PC-9 (cell line): ENCODE data around the gene VHLL. TPM values are rescaled to one million over a fixed set of nuclear protein-coding genes. Genes with fewer than 3 reads are reported as not detected.
A peak's percentile ranks its signal among the peaks of the same experiment; 100 is the strongest.

Experiments
- BruUV-seq: library from RNA; stranded (reverse); fragments of 400-500 nt; replicated peaks from 2 replicates; lab custom pipeline; 2021; lab: Mats Ljungman, UMichigan
- CTCF ChIA-PET: fragments of 300-600 bp; sonication (Branson Sonifier 250); formaldehyde crosslinking; loops from one replicate; lab custom pipeline; 2022; ENCODE audit warnings: antibody characterized with exemption; lab: Charles Lee
- POLR2A ChIA-PET: fragments of 300-600 bp; sonication (Branson Sonifier 250); formaldehyde crosslinking; loops from one replicate; lab custom pipeline; 2022; ENCODE audit warnings: antibody characterized with exemption; ENCODE audit not compliant: unreplicated experiment; lab: Charles Lee
- DNase-seq, 2 experiments: peaks; one replicate each; pipeline versions ENCODE4 v3.0.0 to v3.0.0-alpha.2; 2015 to 2022; ENCODE audit warnings: mixed read lengths in 1 of 2
- H2AFZ ChIP-seq: fragments of 200-600 bp; sonication (generic); 2 replicates; pipeline ENCODE4 v1.8.1; 2017; ENCODE audit warnings: antibody characterized with exemption
- H3F3A ChIP-seq: fragments of 200-600 bp; sonication (generic); 2 replicates; pipeline ENCODE4 v1.8.1; 2017; ENCODE audit warnings: antibody characterized with exemption, mild to moderate bottlenecking, low read depth; ENCODE audit not compliant: insufficient read depth
- H3K27ac ChIP-seq: fragments of 200-600 bp; sonication (generic); 2 replicates; pipeline ENCODE4 v1.6.1; 2016; ENCODE audit warnings: mixed run types
- H3K27me3 ChIP-seq: fragments of 200-600 bp; sonication (generic); 2 replicates; pipeline ENCODE4 v1.6.1; 2016; ENCODE audit warnings: low read depth, mixed run types; ENCODE audit not compliant: insufficient read depth
- H3K36me3 ChIP-seq: fragments of 200-600 bp; sonication (generic); 2 replicates; pipeline ENCODE4 v1.6.1; 2016; ENCODE audit warnings: low read depth, mixed run types
- H3K4me1 ChIP-seq: fragments of 200-600 bp; sonication (generic); replicated peaks from 2 replicates; pipeline ENCODE4 v1.6.1; 2016; ENCODE audit warnings: mixed run types; ENCODE audit not compliant: insufficient read depth
- H3K4me2 ChIP-seq: fragments of 200-600 bp; sonication (generic); 2 replicates; pipeline ENCODE4 v1.6.1; 2017; ENCODE audit warnings: mixed run types
- H3K4me3 ChIP-seq: fragments of 200-600 bp; sonication (generic); 2 replicates; pipeline ENCODE4 v1.6.1; 2016; ENCODE audit warnings: mixed run types
- H3K79me2 ChIP-seq: fragments of 200-600 bp; sonication (generic); 2 replicates; pipeline ENCODE4 v1.6.1; 2017; ENCODE audit warnings: low read depth, mixed run types
- H3K9me2 ChIP-seq: fragments of 200-600 bp; sonication (generic); 2 replicates; pipeline ENCODE4 v1.8.1; 2017; ENCODE audit warnings: mild to moderate bottlenecking; ENCODE audit not compliant: insufficient read depth
- H3K9me3 ChIP-seq: fragments of 200-600 bp; sonication (generic); 2 replicates; pipeline ENCODE4 v1.8.1; 2016; ENCODE audit warnings: low read depth; ENCODE audit not compliant: insufficient read depth
- H4K20me1 ChIP-seq: fragments of 200-600 bp; sonication (generic); 2 replicates; pipeline ENCODE4 v1.8.1; 2017; ENCODE audit not compliant: insufficient read depth
- CTCF ChIP-seq: fragments of 200-600 bp; sonication (generic); conservative IDR thresholded peaks from 2 replicates; pipeline ENCODE4 v1.6.1; 2017; ENCODE audit warnings: mixed run types, antibody characterized with exemption, mild to moderate bottlenecking, moderate library complexity
- EZH2 ChIP-seq: fragments of 200-600 bp; sonication (generic); IDR thresholded peaks from 2 replicates; pipeline ENCODE4 v1.8.0; 2017; ENCODE audit warnings: antibody characterized with exemption, low read depth
- intact Hi-C: fragments of 100-400 bp; cut with micrococcal nuclease; formaldehyde crosslinking; loops from one replicate; pipeline ENCODE4 v1.10.0; 2022; ENCODE audit not compliant: unreplicated experiment
- total RNA-seq: library from RNA; stranded (reverse); gene quantifications from 2 replicates; pipeline ENCODE4 v1.2.3, GENCODE V29; 2021

Gene VHLL
- total RNA-seq, 1 experiment from 2014 or later = not detected

- no peak overlapping the region for H3K4me2 ChIP-seq
- CTCF ChIA-PET = no interaction called here
- no peak for TF ChIP-seq EZH2
- no peak for TF ChIP-seq CTCF
- no TSS peak for BruUV-seq
- peaks cover 4% of the 10 kb centered on the region; the same call in 1 of the 2 replicates for H3F3A ChIP-seq
- H4K20me1 ChIP-seq = peaks cover 9% of the 10 kb centered on the region; the same call in 1 of the 2 replicates
- no peaks in the 10 kb centered on the region for H3K9me3 ChIP-seq
- H3K27me3 ChIP-seq = no peaks in the 10 kb centered on the region
- H3K36me3 ChIP-seq = peaks cover 34% of the 10 kb centered on the region
- peak; percentile 45 to 46 for DNase-seq
- no peaks in the 10 kb centered on the region for H3K79me2 ChIP-seq
- H3K4me3 ChIP-seq = no peak overlapping the region
- intact Hi-C loops = no loop called here
- H3K9me2 ChIP-seq = no peaks in the 10 kb centered on the region
- POLR2A ChIA-PET = interaction anchor here (0.6 to 1.0 kb wide), 3 partner anchors 33 to 247 kb away, joined by 3 to 5 read pairs (median 3); partner anchors contain the start of genes GLMP and SLC25A44
- no peaks in the 10 kb centered on the region for H3K4me1 ChIP-seq
- H3K27ac ChIP-seq = no peak overlapping the region
- no peak overlapping the region for H2AFZ ChIP-seq
Observed at GRCh38 chr1:156262461-156263287, 36.4 kb downstream of the VHLL start.

GRCh38 chr1:156260896-156261295 lies 38.2 kb downstream of the VHLL start:
- no TSS peak for BruUV-seq
- ChIA-PET CTCF (no interaction called here), POLR2A (no interaction called here)
- peaks cover 25% of the 10 kb centered on the region for H3K36me3 ChIP-seq
- no peaks in the 10 kb centered on the region for H3K4me1 ChIP-seq
- peaks cover 4% of the 10 kb centered on the region; the same call in 1 of the 2 replicates for H3F3A ChIP-seq
- H3K4me3 ChIP-seq = no peak overlapping the region
- H3K4me2 ChIP-seq = no peak overlapping the region
- H3K27me3 ChIP-seq = no peaks in the 10 kb centered on the region
- H3K79me2 ChIP-seq = no peaks in the 10 kb centered on the region
- H2AFZ ChIP-seq = no peak overlapping the region
- H3K9me3 ChIP-seq = no peaks in the 10 kb centered on the region
- H3K27ac ChIP-seq = no peak overlapping the region
- no peak for DNase-seq
- intact Hi-C loops = no loop called here
- H3K9me2 ChIP-seq = no peaks in the 10 kb centered on the region
- H4K20me1 ChIP-seq = peaks cover 9% of the 10 kb centered on the region; the same call in 1 of the 2 replicates
- TF ChIP-seq EZH2 (no peak), CTCF (no peak)

GRCh38 chr1:156259805-156260204 lies 39.3 kb downstream of the VHLL start:
- BruUV-seq = no TSS peak
- Histone ChIP-seq H3K4me2 (no peak overlapping the region), H3K27me3 (no peaks in the 10 kb centered on the region), H3F3A (peaks cover 4% of the 10 kb centered on the region; the same call in 1 of the 2 replicates), H3K79me2 (no peaks in the 10 kb centered on the region), H3K36me3 (peaks cover 20% of the 10 kb centered on the region), H3K27ac (no peak overlapping the region), H3K9me2 (no peaks in the 10 kb centered on the region), H2AFZ (no peak overlapping the region), H4K20me1 (peaks cover 9% of the 10 kb centered on the region; the same call in 1 of the 2 replicates), H3K4me1 (no peaks in the 10 kb centered on the region), H3K9me3 (no peaks in the 10 kb centered on the region), H3K4me3 (no peak overlapping the region)
- ChIA-PET POLR2A (no interaction called here), CTCF (no interaction called here)
- TF ChIP-seq CTCF (no peak), EZH2 (no peak)
- DNase-seq = no peak
- intact Hi-C loops = no loop called here
